MCF 10A (cell line): ENCODE measurements around the gene CLEC4M. TPM values are rescaled to one million over a fixed set of nuclear protein-coding genes. Genes with fewer than 3 reads are reported as not detected.
"Not testable (repeated sequence)": the region's sequence is repeated elsewhere in the genome, so short reads cannot be mapped to it uniquely, and the experiment has no call there.

Source experiments
- BruUV-seq: library from RNA; stranded (reverse); fragments of 400-500 nt; replicated peaks from 2 replicates; lab custom pipeline; 2021; lab: Mats Ljungman, UMichigan
- CTCF ChIA-PET: fragments of 300-600 bp; sonication (Branson Sonifier 250); formaldehyde crosslinking; extraction: SDS; loops from one replicate; lab custom pipeline; 2021; ENCODE audit warnings: antibody characterized with exemption, inconsistent platforms; lab: Yijun Ruan, JAX
- POLR2A ChIA-PET: fragments of 300-600, 350-650 bp; sonication (Branson Sonifier 250); formaldehyde crosslinking; extraction: SDS; loops from one replicate; lab custom pipeline; 2020; ENCODE audit warnings: antibody characterized with exemption, inconsistent platforms; lab: Yijun Ruan, JAX
- DNase-seq: peaks from one replicate; pipeline ENCODE4 v3.0.0-alpha.2; 2018; ENCODE audit not compliant: unreplicated experiment
- H3K27ac Mint-ChIP-seq: one replicate; pipeline ENCODE4 v1.8.0; 2022; ENCODE audit warnings: mild to moderate bottlenecking, low read depth, mixed read lengths; ENCODE audit not compliant: unreplicated experiment
- H3K27me3 Mint-ChIP-seq: one replicate; pipeline ENCODE4 v1.8.0; 2022; ENCODE audit warnings: mixed read lengths; ENCODE audit not compliant: insufficient read depth, unreplicated experiment
- H3K36me3 Mint-ChIP-seq: one replicate; pipeline ENCODE4 v1.8.0; 2022; ENCODE audit warnings: mild to moderate bottlenecking, moderate library complexity, mixed read lengths; ENCODE audit not compliant: insufficient read depth, unreplicated experiment
- H3K4me1 Mint-ChIP-seq: one replicate; pipeline ENCODE4 v1.8.0; 2022; ENCODE audit warnings: mixed read lengths; ENCODE audit not compliant: insufficient read depth, unreplicated experiment
- H3K4me3 Mint-ChIP-seq: one replicate; pipeline ENCODE4 v1.8.0; 2022; ENCODE audit warnings: mild to moderate bottlenecking, moderate library complexity, mixed read lengths; ENCODE audit not compliant: unreplicated experiment
- H3K9me3 Mint-ChIP-seq: one replicate; pipeline ENCODE4 v1.8.0; 2022; ENCODE audit warnings: mixed read lengths; ENCODE audit not compliant: unreplicated experiment
- CTCF ChIP-seq: fragments of 200-600 bp; IDR thresholded peaks from one replicate; pipeline ENCODE4 v1.8.0; 2022; ENCODE audit warnings: antibody characterized with exemption, mild to moderate bottlenecking; ENCODE audit not compliant: unreplicated experiment
- intact Hi-C: fragments of 100-400 bp; cut with micrococcal nuclease; formaldehyde crosslinking; loops from 2 replicates; pipeline ENCODE4 v1.14.1; 2022
- total RNA-seq: library from RNA; stranded (reverse); gene quantifications from 2 replicates; pipeline ENCODE4 v1.2.3, GENCODE V29; 2022

The CLEC4M gene
- total RNA-seq, 1 experiment from 2014 or later = not detected

GRCh38 chr19:7757358-7757757, 5.7 kb upstream of the CLEC4M start:
- H3K27ac Mint-ChIP-seq = no peak overlapping the region
- intact Hi-C loops = no loop called here
- peaks cover 3% of the 10 kb centered on the region for H3K27me3 Mint-ChIP-seq
- ChIA-PET CTCF (interaction anchor here (0.6 kb wide), 1 partner anchor 465 kb away, joined by 3 read pairs; no protein-coding TSS in a partner anchor), POLR2A (interaction anchor here (0.8 kb wide), 1 partner anchor 42 kb away, joined by 3 read pairs; no protein-coding TSS in a partner anchor)
- H3K4me1 Mint-ChIP-seq = no peaks in the 10 kb centered on the region
- no peaks in the 10 kb centered on the region for H3K36me3 Mint-ChIP-seq
- TF ChIP-seq CTCF = no peak
- H3K9me3 Mint-ChIP-seq = peaks cover 9% of the 10 kb centered on the region
- BruUV-seq = no TSS peak
- H3K4me3 Mint-ChIP-seq = no peak overlapping the region
- no peak for DNase-seq

DNA sequence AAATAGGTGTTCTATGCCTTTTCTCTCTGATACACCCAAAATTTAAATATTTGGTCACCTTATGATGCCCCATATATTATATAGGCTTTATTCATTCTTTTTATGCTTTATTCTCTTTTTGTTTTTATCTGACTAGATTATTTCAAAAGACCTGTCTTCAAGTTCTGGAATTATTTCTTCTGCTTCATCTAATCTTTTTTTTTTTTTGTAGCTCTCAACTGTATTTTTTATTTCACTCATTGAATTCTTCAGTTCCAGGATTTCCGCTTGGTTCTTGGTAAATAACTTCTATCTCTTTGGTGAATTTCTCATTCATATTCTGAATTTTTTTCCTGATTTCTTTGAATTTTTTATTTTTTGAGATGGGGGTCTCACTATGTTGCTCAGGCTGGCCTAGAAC, 3.9 kb upstream of the CLEC4M start:
- POLR2A ChIA-PET = no interaction called here
- BruUV-seq = no TSS peak
- no peak overlapping the region for H3K27ac Mint-ChIP-seq
- intact Hi-C loops = no loop called here
- no peaks in the 10 kb centered on the region for H3K4me1 Mint-ChIP-seq
- H3K9me3 Mint-ChIP-seq = peaks cover 9% of the 10 kb centered on the region
- H3K36me3 Mint-ChIP-seq = no peaks in the 10 kb centered on the region
- CTCF ChIA-PET = no interaction called here
- no peak for TF ChIP-seq CTCF
- DNase-seq = no peak
- no peak overlapping the region for H3K4me3 Mint-ChIP-seq
- H3K27me3 Mint-ChIP-seq = peaks cover 21% of the 10 kb centered on the region

DNA sequence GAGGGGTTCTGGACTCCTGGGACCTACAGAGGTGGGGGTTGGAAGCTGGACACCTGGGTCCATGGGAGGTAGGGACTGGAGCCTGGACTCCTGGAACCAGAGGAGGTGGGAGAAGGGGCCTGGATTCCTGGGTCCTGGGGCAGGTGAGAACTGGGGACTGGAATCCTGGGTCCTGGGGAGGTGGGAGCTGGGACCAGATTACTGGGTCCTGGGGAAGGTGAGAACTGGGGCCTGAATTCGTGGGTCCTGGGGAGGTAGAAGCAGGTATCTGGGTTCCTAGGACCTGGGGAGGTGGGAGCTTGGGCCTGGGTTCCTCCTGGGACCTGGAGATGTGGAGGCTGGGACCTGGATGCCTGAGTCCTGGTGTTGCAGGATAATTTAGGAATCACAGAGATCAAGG, 653 bp downstream of the CLEC4M start:
- BruUV-seq = no TSS peak
- CTCF ChIA-PET = interaction anchor here (1.7 kb wide), 1 partner anchor 83 kb away, joined by 6 read pairs; the partner anchor contains the start of gene TRAPPC5

DNA sequence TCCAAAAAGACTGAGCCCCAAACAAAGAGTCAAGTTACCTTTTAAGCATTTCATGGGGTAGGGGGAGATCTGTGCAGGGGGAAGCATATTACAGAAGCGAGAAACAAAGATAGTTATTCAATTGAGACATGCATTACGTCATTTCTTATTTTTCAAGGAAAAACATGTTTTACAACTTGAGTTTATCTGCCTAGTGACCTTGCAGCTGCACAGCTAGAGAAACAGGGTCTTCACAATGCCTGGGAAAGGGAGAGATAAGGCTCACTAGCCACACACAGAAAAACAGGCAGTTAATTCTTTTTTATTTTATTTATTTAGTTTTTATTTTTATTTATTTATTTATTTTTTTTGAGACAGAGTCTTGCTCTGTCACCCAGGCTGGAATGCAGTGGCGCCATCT, 1.1 kb downstream of the CLEC4M start:
- intact Hi-C loops, H3K4me3 Mint-ChIP-seq, H3K36me3 Mint-ChIP-seq, DNase-seq, POLR2A ChIA-PET, H3K4me1 Mint-ChIP-seq, BruUV-seq, H3K27ac Mint-ChIP-seq, H3K9me3 Mint-ChIP-seq: not testable (repeated sequence)
- peaks cover 54% of the 10 kb centered on the region for H3K27me3 Mint-ChIP-seq
- CTCF ChIA-PET = interaction anchor here (0.7 to 1.7 kb wide), 2 partner anchors 84 to 166 kb away, joined by 3 to 6 read pairs; partner anchors contain the start of gene TRAPPC5

More for the DNA sequence above, 653 bp downstream of the CLEC4M start:
- intact Hi-C loops = no loop called here
- Mint-ChIP-seq H3K36me3 (no peaks in the 10 kb centered on the region), H3K4me3 (no peak overlapping the region), H3K27ac (no peak overlapping the region), H3K27me3 (peaks cover 50% of the 10 kb centered on the region), H3K4me1 (no peaks in the 10 kb centered on the region), H3K9me3 (peaks cover 9% of the 10 kb centered on the region)
- DNase-seq = no peak
- TF ChIP-seq CTCF = no peak
- POLR2A ChIA-PET = no interaction called here

- intact Hi-C loops, H3K27ac Mint-ChIP-seq, H3K36me3 Mint-ChIP-seq, H3K4me1 Mint-ChIP-seq, POLR2A ChIA-PET, H3K9me3 Mint-ChIP-seq, H3K4me3 Mint-ChIP-seq, DNase-seq, BruUV-seq: not testable (repeated sequence)
- H3K27me3 Mint-ChIP-seq = peaks cover 62% of the 10 kb centered on the region
- CTCF ChIA-PET = interaction anchor here (0.7 kb wide), 1 partner anchor 167 kb away, joined by 3 read pairs; no protein-coding TSS in a partner anchor
These were observed 2.0 kb downstream of the CLEC4M start for GRCh38 chr19:7765043-7765442.
